ENCODE data around the gene SAE1.

GRCh38 chr19:47232422-47233211 lies 102.0 kb downstream of the SAE1 start:
- no peak for TF ChIP-seq CTCF (conservative IDR thresholded peaks at IDR 0.05)
- TF ChIP-seq ZFX (IDR thresholded peaks at IDR 0.05): no peak
